ENCODE data around the gene STAMBPL1. TPM values are rescaled to one million over a fixed set of nuclear protein-coding genes. Genes with fewer than 3 reads are reported as not detected.

The STAMBPL1 gene
- total RNA-seq, 4 donors from 2014 or later: 13.3 to 35.8 (median 14.2) TPM

GRCh38 chr10:88854684-88855083 is 25.4 kb upstream of the STAMBPL1 start:
- Histone ChIP-seq H3K4me1 (peaks cover 36% of the 10 kb centered on the region), H3K27me3 (no peaks in the 10 kb centered on the region), H3K36me3 (no peaks in the 10 kb centered on the region), H3K4me3 (no peak overlapping the region), H3K27ac (no peak overlapping the region), H3K9me3 (no peaks in the 10 kb centered on the region)
- no peak for DNase-seq (ENCODE audit: low spot score in 2 of 2)
- 61% methylated on average over 3 of the region's 3 CpGs for whole genome bisulfite sequencing
- TF ChIP-seq EP300 (IDR thresholded peaks at IDR 0.05) (no peak), POLR2AphosphoS5 (IDR thresholded peaks at IDR 0.05) (no peak), POLR2A (IDR thresholded peaks at IDR 0.05) (no peak)
- TF ChIP-seq, protein P1, sequence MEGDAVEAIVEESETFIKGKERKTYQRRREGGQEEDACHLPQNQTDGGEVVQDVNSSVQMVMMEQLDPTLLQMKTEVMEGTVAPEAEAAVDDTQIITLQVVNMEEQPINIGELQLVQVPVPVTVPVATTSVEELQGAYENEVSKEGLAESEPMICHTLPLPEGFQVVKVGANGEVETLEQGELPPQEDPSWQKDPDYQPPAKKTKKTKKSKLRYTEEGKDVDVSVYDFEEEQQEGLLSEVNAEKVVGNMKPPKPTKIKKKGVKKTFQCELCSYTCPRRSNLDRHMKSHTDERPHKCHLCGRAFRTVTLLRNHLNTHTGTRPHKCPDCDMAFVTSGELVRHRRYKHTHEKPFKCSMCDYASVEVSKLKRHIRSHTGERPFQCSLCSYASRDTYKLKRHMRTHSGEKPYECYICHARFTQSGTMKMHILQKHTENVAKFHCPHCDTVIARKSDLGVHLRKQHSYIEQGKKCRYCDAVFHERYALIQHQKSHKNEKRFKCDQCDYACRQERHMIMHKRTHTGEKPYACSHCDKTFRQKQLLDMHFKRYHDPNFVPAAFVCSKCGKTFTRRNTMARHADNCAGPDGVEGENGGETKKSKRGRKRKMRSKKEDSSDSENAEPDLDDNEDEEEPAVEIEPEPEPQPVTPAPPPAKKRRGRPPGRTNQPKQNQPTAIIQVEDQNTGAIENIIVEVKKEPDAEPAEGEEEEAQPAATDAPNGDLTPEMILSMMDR (IDR thresholded peaks at IDR 0.05): no peak

GRCh38 chr10:88857831-88858230 is 22.2 kb upstream of the STAMBPL1 start:
- Histone ChIP-seq H3K4me1 (peaks cover 19% of the 10 kb centered on the region), H3K27ac (no peak overlapping the region), H3K27me3 (no peaks in the 10 kb centered on the region), H3K9me3 (no peaks in the 10 kb centered on the region), H3K4me3 (no peak overlapping the region), H3K36me3 (no peaks in the 10 kb centered on the region)
- TF ChIP-seq POLR2AphosphoS5 (IDR thresholded peaks at IDR 0.05): no peak
- TF ChIP-seq POLR2A (IDR thresholded peaks at IDR 0.05): no peak
- no peak for TF ChIP-seq EP300 (IDR thresholded peaks at IDR 0.05)
- TF ChIP-seq, protein P1 (IDR thresholded peaks at IDR 0.05): no peak
- no peak for DNase-seq (ENCODE audit: low spot score in 2 of 2)

DNA sequence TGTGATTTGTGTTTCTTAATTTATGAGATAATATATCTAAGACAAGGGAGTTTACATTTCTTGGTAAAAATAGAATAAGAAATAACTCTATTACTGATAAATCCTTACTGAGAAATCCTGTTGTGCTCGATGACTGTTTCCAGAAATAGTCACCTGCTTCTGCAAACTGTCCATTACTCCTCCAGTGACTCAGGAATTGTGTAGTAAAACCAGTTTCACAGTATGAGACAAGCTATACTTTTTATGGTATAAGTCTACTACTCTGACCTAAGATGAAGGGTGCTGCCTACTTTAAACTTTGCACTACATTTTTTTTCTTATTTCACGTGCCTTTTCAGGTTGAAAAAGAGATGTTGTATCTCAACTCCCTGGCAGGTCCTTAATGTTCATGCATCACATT is 21.6 kb upstream of the STAMBPL1 start:
- Histone ChIP-seq H3K27me3 (no peaks in the 10 kb centered on the region), H3K27ac (no peak overlapping the region), H3K9me3 (no peaks in the 10 kb centered on the region), H3K36me3 (no peaks in the 10 kb centered on the region), H3K4me3 (no peak overlapping the region), H3K4me1 (peaks cover 15% of the 10 kb centered on the region)
- no peak for DNase-seq (ENCODE audit: low spot score in 2 of 2)
- WGBS: 51% methylated on average over 2 of the region's 2 CpGs
- no peak for TF ChIP-seq POLR2AphosphoS5 (IDR thresholded peaks at IDR 0.05)
- TF ChIP-seq EP300 (IDR thresholded peaks at IDR 0.05): no peak
- TF ChIP-seq, protein P1 (IDR thresholded peaks at IDR 0.05): no peak
- no peak for TF ChIP-seq POLR2A (IDR thresholded peaks at IDR 0.05)

DNA sequence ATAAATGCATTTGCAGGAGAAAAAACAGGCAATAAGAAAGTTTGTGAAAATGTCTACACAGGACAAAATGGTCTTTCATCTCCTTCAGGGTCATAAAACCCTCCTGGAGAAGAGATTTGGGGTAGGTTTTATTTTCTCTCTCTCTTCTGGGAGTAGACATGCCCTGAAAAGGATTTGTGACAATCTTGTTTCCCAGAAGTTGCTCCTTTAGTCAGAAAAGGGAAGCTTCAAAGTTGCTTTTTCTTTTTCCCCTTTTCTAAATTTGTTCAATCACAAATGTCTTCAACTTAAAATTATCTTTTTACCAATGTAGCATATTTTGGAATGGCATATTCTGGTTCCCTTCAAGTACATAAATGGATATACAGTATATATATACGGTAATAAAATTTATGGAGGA is 19.0 kb upstream of the STAMBPL1 start:
- no peak overlapping the region for H3K4me3 ChIP-seq

GRCh38 chr10:88865281-88865876 is 14.7 kb upstream of the STAMBPL1 start:
- H3K4me3 ChIP-seq: no peak overlapping the region
- TF ChIP-seq POLR2AphosphoS5 (IDR thresholded peaks at IDR 0.05): no peak
- TF ChIP-seq, protein P1 (IDR thresholded peaks at IDR 0.05): peak in 1 of 2 donors; percentile 12
- H3K36me3 ChIP-seq: no peaks in the 10 kb centered on the region
- H3K27ac ChIP-seq: peak overlapping the region; percentile 79
- no peaks in the 10 kb centered on the region for H3K27me3 ChIP-seq
- H3K9me3 ChIP-seq: no peaks in the 10 kb centered on the region
- 53% methylated on average over 4 of the region's 4 CpGs for WGBS
- no peak for DNase-seq (ENCODE audit: low spot score in 2 of 2)
- peaks cover 15% of the 10 kb centered on the region for H3K4me1 ChIP-seq

More for the DNA sequence above, 19.0 kb upstream of the STAMBPL1 start:
- 0% methylated on average over 1 of the region's 1 CpG for WGBS
- Histone ChIP-seq H3K27ac (no peak overlapping the region), H3K27me3 (no peaks in the 10 kb centered on the region), H3K4me1 (peaks cover 10% of the 10 kb centered on the region), H3K9me3 (no peaks in the 10 kb centered on the region), H3K36me3 (no peaks in the 10 kb centered on the region)
- no peak for TF ChIP-seq POLR2AphosphoS5 (IDR thresholded peaks at IDR 0.05)
- TF ChIP-seq EP300 (IDR thresholded peaks at IDR 0.05): no peak
- TF ChIP-seq, protein P1 (IDR thresholded peaks at IDR 0.05): no peak
- no peak for TF ChIP-seq POLR2A (IDR thresholded peaks at IDR 0.05)
- DNase-seq (ENCODE audit: low spot score in 2 of 2): no peak
